ENCODE results near the gene LZTFL1.

LZTFL1 gene

GRCh38 chr3:45800611-45801010, 41.3 kb downstream of the LZTFL1 start:
- TF ChIP-seq TCF4 (CRISPR knock-in tag; IDR thresholded peaks at IDR 0.05; ENCODE audit: borderline replicate concordance) (no peak), ZNF8 (CRISPR knock-in tag; IDR thresholded peaks at IDR 0.05) (no peak), ISL1 (CRISPR knock-in tag; IDR thresholded peaks at IDR 0.05) (no peak), SNAI2 (CRISPR knock-in tag; IDR thresholded peaks at IDR 0.05) (no peak), OSR1 (CRISPR knock-in tag; IDR thresholded peaks at IDR 0.05) (no peak), CSDC2 (CRISPR knock-in tag; IDR thresholded peaks at IDR 0.05) (no peak), ESRRG (CRISPR knock-in tag; IDR thresholded peaks at IDR 0.05) (no peak), ARNTL (CRISPR knock-in tag; IDR thresholded peaks at IDR 0.05; ENCODE audit: borderline replicate concordance, low read depth) (no peak), POU6F1 (CRISPR knock-in tag; IDR thresholded peaks at IDR 0.05; ENCODE audit: borderline replicate concordance, low read depth) (no peak)
- TF ChIP-seq, protein P1, sequence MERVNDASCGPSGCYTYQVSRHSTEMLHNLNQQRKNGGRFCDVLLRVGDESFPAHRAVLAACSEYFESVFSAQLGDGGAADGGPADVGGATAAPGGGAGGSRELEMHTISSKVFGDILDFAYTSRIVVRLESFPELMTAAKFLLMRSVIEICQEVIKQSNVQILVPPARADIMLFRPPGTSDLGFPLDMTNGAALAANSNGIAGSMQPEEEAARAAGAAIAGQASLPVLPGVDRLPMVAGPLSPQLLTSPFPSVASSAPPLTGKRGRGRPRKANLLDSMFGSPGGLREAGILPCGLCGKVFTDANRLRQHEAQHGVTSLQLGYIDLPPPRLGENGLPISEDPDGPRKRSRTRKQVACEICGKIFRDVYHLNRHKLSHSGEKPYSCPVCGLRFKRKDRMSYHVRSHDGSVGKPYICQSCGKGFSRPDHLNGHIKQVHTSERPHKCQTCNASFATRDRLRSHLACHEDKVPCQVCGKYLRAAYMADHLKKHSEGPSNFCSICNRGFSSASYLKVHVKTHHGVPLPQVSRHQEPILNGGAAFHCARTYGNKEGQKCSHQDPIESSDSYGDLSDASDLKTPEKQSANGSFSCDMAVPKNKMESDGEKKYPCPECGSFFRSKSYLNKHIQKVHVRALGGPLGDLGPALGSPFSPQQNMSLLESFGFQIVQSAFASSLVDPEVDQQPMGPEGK (CRISPR knock-in tag; IDR thresholded peaks at IDR 0.05; ENCODE audit: borderline replicate concordance) = no peak
- TF ChIP-seq, protein P2, sequence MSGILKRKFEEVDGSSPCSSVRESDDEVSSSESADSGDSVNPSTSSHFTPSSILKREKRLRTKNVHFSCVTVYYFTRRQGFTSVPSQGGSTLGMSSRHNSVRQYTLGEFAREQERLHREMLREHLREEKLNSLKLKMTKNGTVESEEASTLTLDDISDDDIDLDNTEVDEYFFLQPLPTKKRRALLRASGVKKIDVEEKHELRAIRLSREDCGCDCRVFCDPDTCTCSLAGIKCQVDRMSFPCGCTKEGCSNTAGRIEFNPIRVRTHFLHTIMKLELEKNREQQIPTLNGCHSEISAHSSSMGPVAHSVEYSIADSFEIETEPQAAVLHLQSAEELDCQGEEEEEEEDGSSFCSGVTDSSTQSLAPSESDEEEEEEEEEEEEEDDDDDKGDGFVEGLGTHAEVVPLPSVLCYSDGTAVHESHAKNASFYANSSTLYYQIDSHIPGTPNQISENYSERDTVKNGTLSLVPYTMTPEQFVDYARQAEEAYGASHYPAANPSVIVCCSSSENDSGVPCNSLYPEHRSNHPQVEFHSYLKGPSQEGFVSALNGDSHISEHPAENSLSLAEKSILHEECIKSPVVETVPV (CRISPR knock-in tag; IDR thresholded peaks at IDR 0.05) = no peak

GRCh38 chr3:45799586-45799985, 42.3 kb downstream of the LZTFL1 start:
- no peak for TF ChIP-seq ZNF8 (CRISPR knock-in tag; IDR thresholded peaks at IDR 0.05)
- TF ChIP-seq, protein P2 (CRISPR knock-in tag; IDR thresholded peaks at IDR 0.05) = no peak
- TF ChIP-seq ISL1 (CRISPR knock-in tag; IDR thresholded peaks at IDR 0.05) = no peak
- TF ChIP-seq ZNF565 (CRISPR knock-in tag; conservative IDR thresholded peaks at IDR 0.05; ENCODE audit: low read depth) = no peak
- TF ChIP-seq ESRRG (CRISPR knock-in tag; IDR thresholded peaks at IDR 0.05) = no peak
- no peak for TF ChIP-seq PPARA (CRISPR knock-in tag; IDR thresholded peaks at IDR 0.05; ENCODE audit: borderline replicate concordance)
- no peak for TF ChIP-seq ZFP3 (CRISPR knock-in tag; IDR thresholded peaks at IDR 0.05)
- no peak for TF ChIP-seq TOX (CRISPR knock-in tag; IDR thresholded peaks at IDR 0.05; ENCODE audit: borderline replicate concordance)
- TF ChIP-seq OSR1 (CRISPR knock-in tag; IDR thresholded peaks at IDR 0.05) = no peak
- TF ChIP-seq RARB (CRISPR knock-in tag; IDR thresholded peaks at IDR 0.05) = no peak
- no peak for ATAC-seq

More at GRCh38 chr3:45800611-45801010, 41.3 kb downstream of the LZTFL1 start:
- no peak for ATAC-seq

GRCh38 chr3:45798034-45798433, 43.9 kb downstream of the LZTFL1 start:
- ATAC-seq = 0 out of 3 replicates have a peak, but pooled peaks have one; percentile 16
- TF ChIP-seq POU6F1 (CRISPR knock-in tag; IDR thresholded peaks at IDR 0.05; ENCODE audit: borderline replicate concordance, low read depth) (no peak), PPARA (CRISPR knock-in tag; IDR thresholded peaks at IDR 0.05; ENCODE audit: borderline replicate concordance) (no peak), TOX (CRISPR knock-in tag; IDR thresholded peaks at IDR 0.05; ENCODE audit: borderline replicate concordance) (no peak), ZNF8 (CRISPR knock-in tag; IDR thresholded peaks at IDR 0.05) (no peak), ZNF565 (CRISPR knock-in tag; conservative IDR thresholded peaks at IDR 0.05; ENCODE audit: low read depth) (no peak), ZC3H10 (CRISPR knock-in tag; IDR thresholded peaks at IDR 0.05) (no peak), ZFP30 (CRISPR knock-in tag; IDR thresholded peaks at IDR 0.05) (no peak), GLIS3 (CRISPR knock-in tag; IDR thresholded peaks at IDR 0.05) (no peak), ZNF70 (CRISPR knock-in tag; IDR thresholded peaks at IDR 0.05) (no peak), CREB5 (CRISPR knock-in tag; IDR thresholded peaks at IDR 0.05; ENCODE audit: low read depth) (no peak), TCF4 (CRISPR knock-in tag; IDR thresholded peaks at IDR 0.05; ENCODE audit: borderline replicate concordance) (no peak), SNAI2 (CRISPR knock-in tag; IDR thresholded peaks at IDR 0.05) (no peak), CSDC2 (CRISPR knock-in tag; IDR thresholded peaks at IDR 0.05) (no peak), ZFP3 (CRISPR knock-in tag; IDR thresholded peaks at IDR 0.05) (no peak), ARNTL (CRISPR knock-in tag; IDR thresholded peaks at IDR 0.05; ENCODE audit: borderline replicate concordance, low read depth) (no peak), OSR1 (CRISPR knock-in tag; IDR thresholded peaks at IDR 0.05) (no peak), RARB (CRISPR knock-in tag; IDR thresholded peaks at IDR 0.05) (no peak)
- TF ChIP-seq, protein P3, sequence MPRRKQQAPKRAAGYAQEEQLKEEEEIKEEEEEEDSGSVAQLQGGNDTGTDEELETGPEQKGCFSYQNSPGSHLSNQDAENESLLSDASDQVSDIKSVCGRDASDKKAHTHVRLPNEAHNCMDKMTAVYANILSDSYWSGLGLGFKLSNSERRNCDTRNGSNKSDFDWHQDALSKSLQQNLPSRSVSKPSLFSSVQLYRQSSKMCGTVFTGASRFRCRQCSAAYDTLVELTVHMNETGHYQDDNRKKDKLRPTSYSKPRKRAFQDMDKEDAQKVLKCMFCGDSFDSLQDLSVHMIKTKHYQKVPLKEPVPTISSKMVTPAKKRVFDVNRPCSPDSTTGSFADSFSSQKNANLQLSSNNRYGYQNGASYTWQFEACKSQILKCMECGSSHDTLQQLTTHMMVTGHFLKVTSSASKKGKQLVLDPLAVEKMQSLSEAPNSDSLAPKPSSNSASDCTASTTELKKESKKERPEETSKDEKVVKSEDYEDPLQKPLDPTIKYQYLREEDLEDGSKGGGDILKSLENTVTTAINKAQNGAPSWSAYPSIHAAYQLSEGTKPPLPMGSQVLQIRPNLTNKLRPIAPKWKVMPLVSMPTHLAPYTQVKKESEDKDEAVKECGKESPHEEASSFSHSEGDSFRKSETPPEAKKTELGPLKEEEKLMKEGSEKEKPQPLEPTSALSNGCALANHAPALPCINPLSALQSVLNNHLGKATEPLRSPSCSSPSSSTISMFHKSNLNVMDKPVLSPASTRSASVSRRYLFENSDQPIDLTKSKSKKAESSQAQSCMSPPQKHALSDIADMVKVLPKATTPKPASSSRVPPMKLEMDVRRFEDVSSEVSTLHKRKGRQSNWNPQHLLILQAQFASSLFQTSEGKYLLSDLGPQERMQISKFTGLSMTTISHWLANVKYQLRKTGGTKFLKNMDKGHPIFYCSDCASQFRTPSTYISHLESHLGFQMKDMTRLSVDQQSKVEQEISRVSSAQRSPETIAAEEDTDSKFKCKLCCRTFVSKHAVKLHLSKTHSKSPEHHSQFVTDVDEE (CRISPR knock-in tag; IDR thresholded peaks at IDR 0.05) = no peak
